LNCaP clone FGC (cell line): ENCODE results near the gene ARX.

Experiments used
- DNase-seq: peaks from one replicate; pipeline ENCODE4 v3.0.0-alpha.2; 2011; ENCODE audit warnings: low read depth
- H3K4me3 ChIP-seq: 2 replicates; pipeline ENCODE4 v1.5.1; 2011; ENCODE audit warnings: mild to moderate bottlenecking, low read depth, low read length, control low read depth
- TF ChIP-seq, protein P1 (sequence below): IDR thresholded peaks from 2 replicates; pipeline ENCODE4 v1.5.1; 2012; ENCODE audit warnings: mild to moderate bottlenecking; ENCODE audit not compliant: control insufficient read depth, insufficient read depth; ENCODE audit errors: extremely low read depth

Gene ARX

DNA sequence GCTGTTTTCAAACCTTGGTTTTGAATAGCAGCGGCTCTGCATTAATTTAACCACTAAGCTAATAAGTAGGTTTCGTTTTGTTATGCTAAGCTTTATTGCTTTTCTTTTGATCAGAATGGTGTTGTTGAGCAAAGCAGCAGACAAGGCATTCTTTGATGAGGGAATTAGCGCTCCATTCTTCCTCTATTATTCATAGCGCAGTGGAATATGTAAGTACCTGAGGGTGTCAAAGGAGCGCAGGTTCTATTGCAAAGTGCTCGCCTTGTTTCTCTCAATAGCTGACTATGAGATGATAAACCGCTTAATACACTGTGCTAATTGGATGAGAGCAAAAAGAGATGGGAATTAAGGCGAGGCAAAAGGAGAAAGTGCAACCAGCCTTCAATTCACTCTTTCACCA, 16.3 kb downstream of the ARX start:
- TF ChIP-seq, protein P1, sequence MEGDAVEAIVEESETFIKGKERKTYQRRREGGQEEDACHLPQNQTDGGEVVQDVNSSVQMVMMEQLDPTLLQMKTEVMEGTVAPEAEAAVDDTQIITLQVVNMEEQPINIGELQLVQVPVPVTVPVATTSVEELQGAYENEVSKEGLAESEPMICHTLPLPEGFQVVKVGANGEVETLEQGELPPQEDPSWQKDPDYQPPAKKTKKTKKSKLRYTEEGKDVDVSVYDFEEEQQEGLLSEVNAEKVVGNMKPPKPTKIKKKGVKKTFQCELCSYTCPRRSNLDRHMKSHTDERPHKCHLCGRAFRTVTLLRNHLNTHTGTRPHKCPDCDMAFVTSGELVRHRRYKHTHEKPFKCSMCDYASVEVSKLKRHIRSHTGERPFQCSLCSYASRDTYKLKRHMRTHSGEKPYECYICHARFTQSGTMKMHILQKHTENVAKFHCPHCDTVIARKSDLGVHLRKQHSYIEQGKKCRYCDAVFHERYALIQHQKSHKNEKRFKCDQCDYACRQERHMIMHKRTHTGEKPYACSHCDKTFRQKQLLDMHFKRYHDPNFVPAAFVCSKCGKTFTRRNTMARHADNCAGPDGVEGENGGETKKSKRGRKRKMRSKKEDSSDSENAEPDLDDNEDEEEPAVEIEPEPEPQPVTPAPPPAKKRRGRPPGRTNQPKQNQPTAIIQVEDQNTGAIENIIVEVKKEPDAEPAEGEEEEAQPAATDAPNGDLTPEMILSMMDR, result no peak
- DNase-seq, result no peak
- H3K4me3 ChIP-seq, result no peak overlapping the region

DNA sequence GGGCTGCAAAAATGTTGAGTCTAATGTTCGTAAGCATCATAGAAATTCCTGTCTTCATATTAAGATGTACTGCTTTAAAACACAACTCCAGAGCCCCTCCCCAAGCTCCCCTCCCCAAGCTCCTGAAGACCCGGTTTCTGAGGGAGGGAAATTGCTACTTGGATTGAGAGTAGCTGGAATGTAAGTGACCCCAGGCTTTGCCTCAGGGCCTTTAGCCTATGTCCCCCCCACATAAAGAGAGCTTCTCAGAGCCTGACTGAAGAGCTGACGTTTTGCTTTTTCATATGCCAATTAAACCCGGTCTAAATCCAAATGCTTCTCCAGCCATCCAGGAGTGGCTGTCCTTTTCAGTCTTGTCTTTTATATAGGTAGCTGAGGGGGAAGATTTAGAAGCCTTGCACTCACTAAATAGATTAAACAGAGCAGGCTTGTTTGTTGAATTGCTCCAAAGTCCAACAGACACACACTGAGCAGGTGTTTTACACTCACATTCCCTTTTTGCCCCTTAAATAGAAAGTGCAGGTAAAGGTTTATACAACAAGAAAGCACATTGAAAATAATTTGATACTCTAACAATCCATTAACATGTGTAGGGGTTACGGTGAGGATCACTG, 19.6 kb downstream of the ARX start:
- DNase-seq, result no peak
- no peak overlapping the region for H3K4me3 ChIP-seq
- TF ChIP-seq, protein P1, result no peak

DNA sequence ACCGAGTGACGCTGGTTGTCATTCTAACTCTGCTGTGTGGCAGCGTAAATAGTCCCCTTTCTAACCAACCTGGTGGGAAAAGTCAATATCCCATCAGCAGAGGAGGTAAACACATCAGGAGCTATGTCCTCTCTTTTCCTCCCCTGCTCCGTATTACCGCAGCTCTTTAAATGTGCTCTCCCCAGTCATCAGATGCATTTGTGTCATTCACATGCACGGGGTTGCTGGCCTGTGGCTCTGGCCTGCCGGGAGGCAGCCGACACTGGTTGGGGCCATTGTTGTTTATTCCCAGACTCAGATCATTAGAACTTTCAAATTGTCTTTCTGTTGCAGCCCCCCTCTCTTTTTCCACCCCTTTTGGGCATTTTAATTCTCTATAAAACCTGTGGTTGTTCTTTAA, 21.9 kb downstream of the ARX start:
- H3K4me3 ChIP-seq, result no peak overlapping the region
- no peak for DNase-seq
- TF ChIP-seq, protein P1, result no peak

DNA sequence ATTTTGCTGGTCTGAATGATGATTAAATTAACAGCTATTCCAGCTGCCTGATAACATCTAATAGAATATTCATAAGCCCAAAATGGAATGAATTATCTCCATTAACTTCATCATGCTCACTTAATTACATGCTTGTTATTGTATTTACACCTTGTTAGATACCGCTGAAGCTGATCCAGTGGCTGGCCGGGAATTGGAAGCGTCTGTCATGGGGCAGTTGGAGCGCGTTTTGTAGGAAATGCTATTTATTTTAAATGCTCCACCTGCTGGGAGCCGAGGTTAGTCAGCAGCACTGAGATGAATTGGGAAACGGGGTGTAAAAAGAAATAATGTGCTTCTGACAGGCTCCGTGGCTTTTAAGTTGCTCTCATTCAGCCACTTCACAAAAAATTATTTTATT, 25.2 kb downstream of the ARX start:
- no peak for DNase-seq
- no peak overlapping the region for H3K4me3 ChIP-seq
- TF ChIP-seq, protein P1, result no peak

DNA sequence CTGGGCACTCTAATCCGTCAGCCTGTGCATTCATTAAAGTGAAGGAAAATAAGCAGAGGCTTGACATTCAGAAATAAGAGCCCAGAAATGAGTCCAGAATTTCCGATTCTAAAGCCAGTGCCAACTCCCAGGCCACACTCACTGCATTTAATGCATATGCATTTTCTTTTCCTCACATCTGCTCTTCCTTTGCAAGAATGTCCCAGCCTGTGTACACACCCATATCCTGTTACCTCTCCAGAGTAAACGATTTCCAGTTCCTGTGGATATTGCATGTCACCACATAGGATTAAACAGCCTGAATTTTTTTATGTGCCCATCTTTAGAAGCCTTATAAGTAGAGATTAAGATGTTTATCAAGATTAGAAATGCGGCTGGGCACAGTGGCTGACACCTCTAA, 27.5 kb downstream of the ARX start:
- TF ChIP-seq, protein P1, result no peak
- H3K4me3 ChIP-seq, result no peak overlapping the region
- DNase-seq, result peak; percentile 42

DNA sequence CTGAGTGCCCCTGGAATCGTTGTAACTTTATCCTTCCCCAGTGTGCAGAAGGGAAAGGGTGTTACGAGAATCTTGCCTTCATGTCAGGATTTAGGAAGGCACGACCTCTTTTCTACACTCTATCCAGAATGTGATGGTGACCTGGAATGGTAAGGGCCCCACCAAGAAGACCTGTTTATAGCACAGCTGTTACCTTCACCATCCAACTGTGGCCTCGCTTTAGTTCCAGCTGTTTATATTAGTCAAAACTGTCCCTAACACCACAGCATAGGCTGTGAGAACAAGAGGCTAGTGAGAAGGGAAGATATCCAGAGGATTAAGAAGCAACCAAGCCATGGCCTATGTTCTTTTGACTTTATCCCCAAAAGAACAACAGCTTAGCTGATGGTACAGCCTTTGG, 28.0 kb downstream of the ARX start:
- TF ChIP-seq, protein P1, result no peak
- no peak for DNase-seq
- H3K4me3 ChIP-seq, result no peak overlapping the region

DNA sequence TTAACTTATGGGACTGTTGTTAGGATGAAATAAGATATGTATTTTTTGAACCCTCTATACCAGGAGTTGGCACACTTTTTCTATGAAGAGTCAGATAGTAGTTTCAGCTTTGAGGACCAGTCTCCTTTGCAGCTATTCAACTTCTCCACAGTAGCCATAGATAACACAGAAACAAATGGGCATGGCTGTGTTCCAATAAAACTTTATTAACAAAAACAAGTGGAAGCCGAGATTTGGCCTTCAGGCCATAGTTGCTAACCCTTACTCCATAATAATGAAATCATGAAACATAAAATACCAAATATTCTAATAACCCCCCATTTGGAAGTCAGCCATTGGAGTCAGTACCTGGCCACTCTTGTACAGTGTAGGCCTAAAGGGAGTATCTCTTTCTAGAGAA, 30.6 kb downstream of the ARX start:
- H3K4me3 ChIP-seq, result no peak overlapping the region
- DNase-seq, result no peak
- TF ChIP-seq, protein P1, result no peak
